Gastrocnemius medialis (tissue), 4 donors: ENCODE data around the gene HEPHL1. TPM values are rescaled to one million over a fixed set of nuclear protein-coding genes. Genes with fewer than 3 reads are reported as not detected.

Experiments
- ATAC-seq, 2 donors: fragments of 150-250 bp; one replicate each; pipeline ENCODE4 v1.9.1; 2016
- DNase-seq, 2 donors: peaks; one replicate each; pipeline ENCODE4 v3.0.0-alpha.2; 2019
- H3K27ac ChIP-seq, 4 donors: fragments of 200-600 bp; sonication (generic); 1 replicate in 1 of 4; 2 replicates in 3 of 4; pipeline ENCODE4 v1.5.1; 2016 to 2018; ENCODE audit warnings: mild to moderate bottlenecking in 2 of 4, moderate library complexity in 1 of 4
- H3K27me3 ChIP-seq, 3 donors: fragments of 200-600 bp; sonication (generic) in 2 of 3; 1 replicate in 1 of 3; 2 replicates in 2 of 3; pipeline versions ENCODE4 v1.5.1 to v1.6.0; 2016 to 2019; ENCODE audit warnings: mild to moderate bottlenecking in 1 of 3, moderate library complexity in 1 of 3
- H3K36me3 ChIP-seq, 2 donors: fragments of 200-600 bp; sonication (generic) in 1 of 2; one replicate each; pipeline ENCODE4 v1.5.1; 2017 to 2018
- H3K4me1 ChIP-seq, 2 donors: fragments of 200-600 bp; sonication (generic) in 1 of 2; one replicate each; pipeline ENCODE4 v1.5.1; 2016 to 2017; ENCODE audit warnings: mild to moderate bottlenecking in 2 of 2
- H3K4me3 ChIP-seq, 4 donors: fragments of 200-600 bp; sonication (generic) in 3 of 4; 1 replicate in 1 of 4; 2 replicates in 3 of 4; pipeline ENCODE4 v1.5.1; 2016 to 2019; ENCODE audit warnings: mild to moderate bottlenecking in 2 of 4
- H3K9me3 ChIP-seq, 3 donors: fragments of 200-600 bp; sonication (generic) in 2 of 3; 1 replicate in 1 of 3; 2 replicates in 2 of 3; pipeline ENCODE4 v1.5.1; 2016 to 2019
- CTCF ChIP-seq, 5 experiments: fragments of 450-650 bp in 3 of 5; fragments of 200-600 bp in 2 of 5; sonication (generic) in 2 of 5; IDR thresholded peaks in 4 of 5; conservative IDR thresholded peaks in 1 of 5; 1 replicate in 4 of 5; 2 replicates in 1 of 5; pipeline ENCODE4 v1.5.1; 2016 to 2019; ENCODE audit warnings: antibody characterized with exemption in 5 of 5, mild to moderate bottlenecking in 3 of 5, moderate library complexity in 3 of 5
- POLR2A ChIP-seq, 2 donors: fragments of 450-650 bp; IDR thresholded peaks; one replicate each; pipeline ENCODE4 v1.6.1; 2017; ENCODE audit warnings: antibody characterized with exemption in 2 of 2, mild to moderate bottlenecking in 2 of 2, moderate library complexity in 2 of 2
- in situ Hi-C, 4 donors: fragments of 200-750 bp; cut with MboI; loops; one replicate each; pipeline versions ENCODE4 v1.15.0 to v1.8.0; 2017; ENCODE audit warnings: low sequenced_read_pairs in 4 of 4
- intact Hi-C: fragments of 100-400 bp; cut with DNase I; formaldehyde crosslinking; loops from one replicate; pipeline ENCODE4 v1.15.1; 2023; ENCODE audit warnings: low total_unique reads
- total RNA-seq, 4 donors: library from RNA; depleted of rRNA; stranded (reverse); fragments of >200 nt; gene quantifications; one replicate each; pipeline versions ENCODE4 v1.1.0 to v1.2.3, GENCODE V29; 2016

HEPHL1 gene
- total RNA-seq, 4 donors from 2014 or later: not detected

- DNase-seq: peak; percentile 55 to 88
- Histone ChIP-seq H3K27me3 (no peaks in the 10 kb centered on the region), H3K9me3 (no peaks in the 10 kb centered on the region), H3K4me3 (peak overlapping the region in 2 of 4 donors; percentile 16 to 19), H3K27ac (peak overlapping the region; percentile 84 to 88 (median 87)), H3K4me1 (peaks cover 42 to 44% of the 10 kb centered on the region in 2 donors), H3K36me3 (no peaks in the 10 kb centered on the region)
- in situ Hi-C loops (no loop called here), intact Hi-C loops (loop anchor here (2.0 kb wide), 1 partner anchor 18 kb away; no protein-coding TSS in a partner anchor)
- TF ChIP-seq POLR2A (IDR thresholded peaks at IDR 0.05) (no peak), CTCF (IDR thresholded peaks at IDR 0.05 in 4 of 5, conservative IDR thresholded peaks at IDR 0.05 in 1 of 5) (no peak)
- ATAC-seq: peak; percentile 90 to 93
These were observed 113.7 kb downstream of the HEPHL1 start for GRCh38 chr11:94134651-94135512.

- no peak overlapping the region for H3K27ac ChIP-seq
- H3K4me3 ChIP-seq: no peak overlapping the region
- intact Hi-C loops: no loop called here
- no peaks in the 10 kb centered on the region for H3K27me3 ChIP-seq
- ATAC-seq (no peak), DNase-seq (no peak)
- no peaks in the 10 kb centered on the region for H3K36me3 ChIP-seq
- in situ Hi-C loops: no loop called here
- peaks cover 16 to 21% of the 10 kb centered on the region in 2 donors for H3K4me1 ChIP-seq
- TF ChIP-seq POLR2A (IDR thresholded peaks at IDR 0.05) (no peak), CTCF (IDR thresholded peaks at IDR 0.05 in 4 of 5, conservative IDR thresholded peaks at IDR 0.05 in 1 of 5) (no peak)
- H3K9me3 ChIP-seq: no peaks in the 10 kb centered on the region
These were observed 118.3 kb downstream of the HEPHL1 start for GRCh38 chr11:94139416-94139815.

GRCh38 chr11:94140154-94140655 is 119.1 kb downstream of the HEPHL1 start:
- ATAC-seq: no peak
- TF ChIP-seq POLR2A (IDR thresholded peaks at IDR 0.05) (no peak), CTCF (IDR thresholded peaks at IDR 0.05 in 4 of 5, conservative IDR thresholded peaks at IDR 0.05 in 1 of 5) (no peak)
- H3K27ac ChIP-seq: no peak overlapping the region
- DNase-seq: no peak
- H3K4me3 ChIP-seq: no peak overlapping the region
- in situ Hi-C loops (no loop called here), intact Hi-C loops (no loop called here)
- no peaks in the 10 kb centered on the region for H3K36me3 ChIP-seq
- no peaks in the 10 kb centered on the region for H3K9me3 ChIP-seq
- no peaks in the 10 kb centered on the region for H3K27me3 ChIP-seq
- peaks cover 10 to 17% of the 10 kb centered on the region in 2 donors for H3K4me1 ChIP-seq

GRCh38 chr11:94141511-94142307 is 120.6 kb downstream of the HEPHL1 start:
- H3K27ac ChIP-seq: no peak overlapping the region

More at GRCh38 chr11:94141511-94142307, 120.6 kb downstream of the HEPHL1 start:
- Histone ChIP-seq H3K36me3 (no peaks in the 10 kb centered on the region), H3K27me3 (no peaks in the 10 kb centered on the region), H3K4me1 (peaks cover 3 to 16% of the 10 kb centered on the region in 2 donors), H3K9me3 (no peaks in the 10 kb centered on the region), H3K4me3 (no peak overlapping the region)
- DNase-seq (no peak), ATAC-seq (no peak)
- intact Hi-C loops (no loop called here), in situ Hi-C loops (no loop called here)
- no peak for TF ChIP-seq CTCF (IDR thresholded peaks at IDR 0.05 in 4 of 5, conservative IDR thresholded peaks at IDR 0.05 in 1 of 5)
- TF ChIP-seq POLR2A (IDR thresholded peaks at IDR 0.05): no peak
